HG03520 (cell line): ENCODE data around the gene CAPN15.

Experiments used
- ATAC-seq: cut with Tn5 transposase; IDR thresholded peaks from one replicate; pipeline ENCODE4 v1.9.1; 2021; ENCODE audit warnings: mild to moderate bottlenecking, moderate library complexity; ENCODE audit not compliant: unreplicated experiment

The CAPN15 gene

GRCh38 chr16:559411-560203, 32.1 kb downstream of the CAPN15 start:
- ATAC-seq = no peak

- no peak for ATAC-seq
These were observed 32.7 kb downstream of the CAPN15 start, which contains the start of gene PRR35 for GRCh38 chr16:560204-560700. TSS of gene PRR35 (plus strand) at chr16:560394. CDS start at chr16:563295, 2,901 bp downstream.

- no peak for ATAC-seq
These were observed 33.3 kb downstream of the CAPN15 start for GRCh38 chr16:560701-561412.

- ATAC-seq = no peak
These were observed 33.9 kb downstream of the CAPN15 start for GRCh38 chr16:561413-561794.

GRCh38 chr16:561957-562938, 34.7 kb downstream of the CAPN15 start:
- ATAC-seq = no peak

GRCh38 chr16:563072-563644, 35.6 kb downstream of the CAPN15 start:
- ATAC-seq = no peak

- no peak for ATAC-seq
These were observed 37.3 kb downstream of the CAPN15 start for GRCh38 chr16:564690-565418.

- ATAC-seq = no peak
These were observed 38.2 kb downstream of the CAPN15 start for GRCh38 chr16:565419-566330.

GRCh38 chr16:566475-567372, 39.2 kb downstream of the CAPN15 start, which contains the start of gene NHLRC4:
TSS of gene NHLRC4 (plus strand) at chr16:567005. CDS start at chr16:568048, 1,043 bp downstream.
- no peak for ATAC-seq

- no peak for ATAC-seq
These were observed 40.1 kb downstream of the CAPN15 start for GRCh38 chr16:567373-568256.

GRCh38 chr16:568401-569258, 41.1 kb downstream of the CAPN15 start:
- no peak for ATAC-seq

- ATAC-seq = no peak
These were observed 42.1 kb downstream of the CAPN15 start, which contains the start of gene PIGQ for GRCh38 chr16:569445-570254. TSS of gene PIGQ (plus strand) at chr16:569968. CDS start at chr16:574075, 4,107 bp downstream.

GRCh38 chr16:572865-573650, 45.5 kb downstream of the CAPN15 start:
- no peak for ATAC-seq
